ENCODE results near the gene FOXE1.

FOXE1 gene

GRCh38 chr9:97820373-97820772 is 32.7 kb upstream of the FOXE1 start:
- Histone ChIP-seq H3K4me2 (ENCODE audit: low read length) (no peak overlapping the region), H3K27me3 (ENCODE audit: control insufficient read depth, insufficient read depth, low read length) (peaks cover 63% of the 10 kb centered on the region), H3K9me3 (replicated peaks; ENCODE audit: low read length) (no peaks in the 10 kb centered on the region), H3K4me1 (ENCODE audit: control insufficient read depth, insufficient read depth, low read length) (no peaks in the 10 kb centered on the region), H3K4me3 (ENCODE audit: low read length) (no peak overlapping the region), H3K36me3 (ENCODE audit: insufficient read depth, low read length) (no peaks in the 10 kb centered on the region), H3K9ac (ENCODE audit: low read depth, low read length) (no peak overlapping the region)

DNA sequence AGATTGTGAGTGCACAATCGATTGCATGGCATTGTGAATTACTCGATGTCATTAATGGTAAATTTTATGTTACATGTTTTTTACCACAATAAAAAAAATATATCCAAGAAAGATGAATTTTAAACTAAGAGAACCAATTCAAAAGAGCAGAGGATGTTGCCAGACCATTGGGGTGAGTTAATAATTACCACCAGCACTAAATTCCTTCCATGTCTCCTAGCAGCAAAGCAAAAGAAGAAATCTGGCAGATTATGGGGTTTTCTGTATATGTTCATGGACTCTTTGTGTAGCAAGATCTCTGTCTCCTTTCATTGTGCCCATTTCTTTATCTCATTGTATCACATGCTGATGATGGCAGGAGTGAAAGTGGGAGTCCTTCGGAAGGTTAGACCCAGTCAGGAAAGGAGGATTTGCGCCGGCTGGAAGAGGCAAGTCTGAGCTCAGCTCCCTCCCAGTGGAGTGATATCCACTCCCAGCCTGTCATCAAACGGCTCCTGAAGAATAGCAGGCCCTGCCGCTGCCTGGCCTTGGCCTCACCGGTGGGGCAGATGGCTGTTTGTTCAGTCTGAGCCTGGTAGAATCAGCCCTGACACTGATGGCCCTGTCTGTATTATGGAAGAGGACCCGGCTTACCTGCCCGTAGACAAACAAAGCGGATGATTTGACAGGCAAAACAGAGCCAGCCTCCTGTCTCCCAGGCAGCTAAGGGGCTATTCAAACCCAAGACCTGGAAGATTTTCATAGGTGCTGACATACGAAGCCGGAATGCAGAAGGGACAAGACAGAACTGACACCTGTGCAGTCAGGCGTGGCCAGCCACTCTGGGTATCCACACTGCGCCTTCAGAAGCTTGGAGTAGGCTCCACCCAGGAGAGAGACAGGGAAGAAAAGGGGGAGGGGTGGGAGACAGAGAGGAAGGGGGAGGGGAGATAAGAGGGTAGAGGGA is 21.9 kb upstream of the FOXE1 start:
- no peak overlapping the region for H3K4me3 ChIP-seq (ENCODE audit: low read length)

DNA sequence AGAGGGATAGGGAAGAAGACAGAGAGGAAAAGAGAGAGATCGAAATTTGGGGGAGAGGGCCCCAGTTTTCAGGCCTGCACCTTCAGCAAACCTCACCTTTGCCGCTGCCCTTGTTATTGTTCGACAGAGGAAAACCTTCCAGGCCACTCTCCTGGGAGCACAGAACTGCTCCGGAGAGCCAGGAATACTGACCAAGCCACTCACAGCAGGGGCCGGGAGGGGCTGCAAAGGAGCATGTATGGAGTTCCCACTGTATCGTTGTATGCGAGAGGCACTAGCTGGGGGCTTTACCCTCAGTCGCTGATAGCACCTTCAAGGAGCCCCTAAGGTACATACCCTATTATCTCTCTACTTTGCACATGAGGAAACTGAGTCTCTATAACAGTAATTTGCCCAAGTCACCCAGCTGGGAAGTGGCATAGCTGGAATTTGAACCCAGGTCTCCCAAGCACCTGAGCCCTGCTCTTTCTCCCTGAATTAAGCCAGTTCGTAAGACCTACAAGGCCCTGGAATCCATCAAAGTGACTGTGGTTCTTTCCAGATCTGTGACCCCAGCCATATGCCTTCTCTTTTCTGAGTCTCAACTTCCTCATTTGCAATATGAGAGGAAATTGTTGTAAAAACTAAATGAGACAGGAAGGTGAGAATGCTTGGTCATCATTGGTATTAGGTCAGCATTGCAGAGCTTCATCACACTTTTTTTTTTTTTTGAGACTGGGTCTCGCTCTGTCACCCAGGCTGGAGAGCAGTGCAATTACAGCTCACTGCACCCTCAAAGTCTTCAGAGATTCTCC is 21.0 kb upstream of the FOXE1 start:
- Histone ChIP-seq H3K9ac (ENCODE audit: low read depth, low read length) (no peak overlapping the region), H3K27me3 (ENCODE audit: control insufficient read depth, insufficient read depth, low read length) (peaks cover 56% of the 10 kb centered on the region), H3K9me3 (replicated peaks; ENCODE audit: low read length) (no peaks in the 10 kb centered on the region), H3K4me1 (ENCODE audit: control insufficient read depth, insufficient read depth, low read length) (no peaks in the 10 kb centered on the region), H3K4me3 (ENCODE audit: low read length) (no peak overlapping the region), H3K36me3 (ENCODE audit: insufficient read depth, low read length) (no peaks in the 10 kb centered on the region), H3K4me2 (ENCODE audit: low read length) (no peak overlapping the region)

More for the DNA sequence above, 21.9 kb upstream of the FOXE1 start:
- Histone ChIP-seq H3K36me3 (ENCODE audit: insufficient read depth, low read length) (no peaks in the 10 kb centered on the region), H3K9ac (ENCODE audit: low read depth, low read length) (no peak overlapping the region), H3K27me3 (ENCODE audit: control insufficient read depth, insufficient read depth, low read length) (peaks cover 61% of the 10 kb centered on the region), H3K9me3 (replicated peaks; ENCODE audit: low read length) (no peaks in the 10 kb centered on the region), H3K4me1 (ENCODE audit: control insufficient read depth, insufficient read depth, low read length) (no peaks in the 10 kb centered on the region), H3K4me2 (ENCODE audit: low read length) (no peak overlapping the region)

DNA sequence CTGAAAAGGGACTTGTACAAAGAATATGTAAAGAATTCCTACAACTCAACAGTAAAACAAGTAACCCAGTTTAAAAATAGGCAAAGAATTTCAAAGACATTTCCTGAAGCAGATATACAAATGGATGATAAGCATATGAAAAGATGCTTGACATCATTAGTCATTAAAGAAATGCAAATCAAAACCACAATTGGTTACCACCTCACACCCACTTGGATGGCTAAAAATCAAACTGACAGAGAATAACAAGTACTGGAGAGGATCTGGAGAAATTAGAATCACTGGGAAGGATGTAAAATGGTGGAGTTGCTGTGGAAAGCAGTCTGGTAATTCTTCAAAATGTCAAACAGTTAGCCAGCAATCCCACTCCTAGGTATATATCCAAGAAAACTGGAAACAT is 12.5 kb upstream of the FOXE1 start:
- Histone ChIP-seq H3K4me2 (ENCODE audit: low read length) (no peak overlapping the region), H3K4me3 (ENCODE audit: low read length) (no peak overlapping the region), H3K4me1 (ENCODE audit: control insufficient read depth, insufficient read depth, low read length) (no peaks in the 10 kb centered on the region), H3K36me3 (ENCODE audit: insufficient read depth, low read length) (no peaks in the 10 kb centered on the region), H3K27me3 (ENCODE audit: control insufficient read depth, insufficient read depth, low read length) (peaks cover 47% of the 10 kb centered on the region), H3K9me3 (replicated peaks; ENCODE audit: low read length) (no peaks in the 10 kb centered on the region), H3K9ac (ENCODE audit: low read depth, low read length) (no peak overlapping the region)

GRCh38 chr9:97842960-97843359 is 10.1 kb upstream of the FOXE1 start:
- no peaks in the 10 kb centered on the region for H3K9me3 ChIP-seq (replicated peaks; ENCODE audit: low read length)
- H3K36me3 ChIP-seq (ENCODE audit: insufficient read depth, low read length): no peaks in the 10 kb centered on the region
- no peaks in the 10 kb centered on the region for H3K4me1 ChIP-seq (ENCODE audit: control insufficient read depth, insufficient read depth, low read length)
- H3K27me3 ChIP-seq (ENCODE audit: control insufficient read depth, insufficient read depth, low read length): peaks cover 59% of the 10 kb centered on the region
- H3K9ac ChIP-seq (ENCODE audit: low read depth, low read length): no peak overlapping the region
- no peak overlapping the region for H3K4me2 ChIP-seq (ENCODE audit: low read length)
- H3K4me3 ChIP-seq (ENCODE audit: low read length): no peak overlapping the region

DNA sequence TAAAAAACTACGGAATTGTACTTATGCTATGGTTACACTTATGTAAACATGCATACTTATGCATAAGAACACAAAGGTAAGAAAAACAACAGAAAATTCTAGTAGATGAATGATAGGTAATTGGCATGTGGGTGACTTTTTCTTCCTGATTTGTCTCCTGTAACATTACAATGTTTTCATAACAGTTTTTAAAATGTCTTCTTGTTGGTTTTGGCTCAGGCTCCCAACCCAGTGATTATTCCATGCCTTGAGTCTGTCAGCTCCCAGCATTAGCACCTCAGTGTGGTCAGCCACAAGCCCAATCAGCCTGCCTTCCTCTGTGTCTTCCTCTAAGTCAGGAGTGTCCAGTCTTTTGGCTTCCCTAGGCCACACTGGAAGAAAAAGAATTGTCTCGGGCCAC is 7.9 kb upstream of the FOXE1 start:
- Histone ChIP-seq H3K4me3 (ENCODE audit: low read length) (no peak overlapping the region), H3K9ac (ENCODE audit: low read depth, low read length) (no peak overlapping the region), H3K36me3 (ENCODE audit: insufficient read depth, low read length) (no peaks in the 10 kb centered on the region), H3K9me3 (replicated peaks; ENCODE audit: low read length) (no peaks in the 10 kb centered on the region), H3K4me2 (ENCODE audit: low read length) (no peak overlapping the region), H3K4me1 (ENCODE audit: control insufficient read depth, insufficient read depth, low read length) (no peaks in the 10 kb centered on the region), H3K27me3 (ENCODE audit: control insufficient read depth, insufficient read depth, low read length) (peaks cover 71% of the 10 kb centered on the region)

- Histone ChIP-seq H3K27me3 (ENCODE audit: control insufficient read depth, insufficient read depth, low read length) (peaks cover 77% of the 10 kb centered on the region), H3K4me3 (ENCODE audit: low read length) (no peak overlapping the region), H3K4me2 (ENCODE audit: low read length) (no peak overlapping the region), H3K9me3 (replicated peaks; ENCODE audit: low read length) (no peaks in the 10 kb centered on the region), H3K4me1 (ENCODE audit: control insufficient read depth, insufficient read depth, low read length) (no peaks in the 10 kb centered on the region), H3K36me3 (ENCODE audit: insufficient read depth, low read length) (no peaks in the 10 kb centered on the region), H3K9ac (ENCODE audit: low read depth, low read length) (no peak overlapping the region)
Measured at GRCh38 chr9:97845763-97846162, 7.3 kb upstream of the FOXE1 start.

DNA sequence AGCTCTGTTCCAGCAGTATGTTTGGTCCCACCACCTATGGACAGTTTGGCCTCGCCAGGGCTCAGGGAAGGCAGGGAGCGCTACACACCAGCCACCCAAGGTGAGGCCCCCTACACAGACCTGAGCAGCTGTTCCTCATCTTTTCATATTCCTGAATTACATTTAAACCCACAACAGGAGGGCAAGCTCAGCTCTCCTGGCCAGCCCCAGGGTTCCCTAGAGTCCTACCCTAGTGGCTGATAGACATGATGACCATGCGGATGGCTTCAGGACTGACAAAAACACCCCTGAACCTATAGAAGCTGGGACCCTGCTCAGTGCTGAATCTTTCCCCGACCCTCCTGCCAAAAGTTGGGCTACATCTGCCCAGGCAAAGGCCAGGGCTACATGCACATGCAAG is 6.7 kb upstream of the FOXE1 start:
- Histone ChIP-seq H3K27me3 (ENCODE audit: control insufficient read depth, insufficient read depth, low read length) (peaks cover 80% of the 10 kb centered on the region), H3K9ac (ENCODE audit: low read depth, low read length) (no peak overlapping the region), H3K36me3 (ENCODE audit: insufficient read depth, low read length) (no peaks in the 10 kb centered on the region), H3K4me2 (ENCODE audit: low read length) (no peak overlapping the region), H3K4me1 (ENCODE audit: control insufficient read depth, insufficient read depth, low read length) (no peaks in the 10 kb centered on the region), H3K4me3 (ENCODE audit: low read length) (no peak overlapping the region), H3K9me3 (replicated peaks; ENCODE audit: low read length) (no peaks in the 10 kb centered on the region)

GRCh38 chr9:97847474-97848214 is 5.4 kb upstream of the FOXE1 start:
- Histone ChIP-seq H3K9ac (ENCODE audit: low read depth, low read length) (no peak overlapping the region), H3K9me3 (replicated peaks; ENCODE audit: low read length) (no peaks in the 10 kb centered on the region), H3K4me2 (ENCODE audit: low read length) (no peak overlapping the region), H3K4me3 (ENCODE audit: low read length) (no peak overlapping the region), H3K4me1 (ENCODE audit: control insufficient read depth, insufficient read depth, low read length) (no peaks in the 10 kb centered on the region), H3K27me3 (ENCODE audit: control insufficient read depth, insufficient read depth, low read length) (peaks cover 87% of the 10 kb centered on the region), H3K36me3 (ENCODE audit: insufficient read depth, low read length) (no peaks in the 10 kb centered on the region)

GRCh38 chr9:97848215-97848479 is 4.9 kb upstream of the FOXE1 start:
- Histone ChIP-seq H3K4me1 (ENCODE audit: control insufficient read depth, insufficient read depth, low read length) (peaks cover under 1% of the 10 kb centered on the region), H3K4me3 (ENCODE audit: low read length) (no peak overlapping the region), H3K4me2 (ENCODE audit: low read length) (peak overlapping the region; percentile 47), H3K9ac (ENCODE audit: low read depth, low read length) (no peak overlapping the region), H3K27me3 (ENCODE audit: control insufficient read depth, insufficient read depth, low read length) (peaks cover 85% of the 10 kb centered on the region), H3K9me3 (replicated peaks; ENCODE audit: low read length) (no peaks in the 10 kb centered on the region), H3K36me3 (ENCODE audit: insufficient read depth, low read length) (no peaks in the 10 kb centered on the region)

DNA sequence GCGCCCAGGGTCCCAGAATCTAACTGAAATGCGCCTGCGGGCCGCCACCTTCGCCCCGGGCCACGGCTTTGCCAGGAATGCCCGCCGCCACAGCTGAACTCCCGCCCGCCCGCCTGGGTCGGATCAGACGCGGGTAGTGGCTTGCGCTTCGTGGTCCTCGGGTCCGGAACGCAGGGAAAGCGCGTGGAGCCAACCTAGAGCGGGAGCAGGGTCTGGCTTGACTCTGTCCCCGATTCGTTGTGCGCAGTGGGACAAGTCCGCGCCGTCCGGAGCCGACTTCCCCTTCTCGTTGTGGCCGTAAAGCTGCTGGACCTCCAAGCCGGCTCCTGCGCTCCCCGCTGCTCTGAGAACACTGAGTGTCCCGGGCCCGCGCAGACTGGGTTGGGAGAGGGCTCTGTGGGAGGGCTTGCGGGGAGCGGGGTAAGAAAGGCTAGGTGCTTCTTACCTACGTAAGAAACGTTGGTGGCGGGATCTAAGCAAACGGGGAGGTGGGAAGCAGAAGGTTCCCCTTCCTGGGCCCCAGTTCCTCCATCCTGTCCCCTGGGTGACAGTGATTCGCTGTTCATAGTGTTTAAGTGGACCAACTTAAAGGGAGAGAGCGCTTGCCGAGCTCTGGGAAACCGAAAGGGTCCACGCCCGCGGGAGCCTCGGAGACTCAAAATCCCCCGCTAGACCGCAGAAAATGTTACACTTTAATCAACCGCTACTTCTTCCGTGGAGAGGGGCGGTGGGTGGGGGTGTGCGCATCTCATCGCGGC is 4.4 kb upstream of the FOXE1 start:
- H3K4me1 ChIP-seq (ENCODE audit: control insufficient read depth, insufficient read depth, low read length): peaks cover 5% of the 10 kb centered on the region
- peak overlapping the region; percentile 19 for H3K4me3 ChIP-seq (ENCODE audit: low read length)
- peaks cover 90% of the 10 kb centered on the region for H3K27me3 ChIP-seq (ENCODE audit: control insufficient read depth, insufficient read depth, low read length)
- no peaks in the 10 kb centered on the region for H3K9me3 ChIP-seq (replicated peaks; ENCODE audit: low read length)
- no peaks in the 10 kb centered on the region for H3K36me3 ChIP-seq (ENCODE audit: insufficient read depth, low read length)
- peak overlapping the region; percentile 47 for H3K4me2 ChIP-seq (ENCODE audit: low read length)
- H3K9ac ChIP-seq (ENCODE audit: low read depth, low read length): no peak overlapping the region
